Glomerular visceral epithelial cell (primary cell): ENCODE results near the gene GPATCH11.

Source experiments
- DNase-seq: peaks from one replicate; pipeline ENCODE4 v3.0.0-alpha.2; 2016; ENCODE audit errors: extremely low spot score

Gene GPATCH11

GRCh38 chr2:37109523-37109922 is 25.2 kb downstream of the GPATCH11 start:
- no peak for DNase-seq

- DNase-seq: no peak
These were observed 26.2 kb downstream of the GPATCH11 start for GRCh38 chr2:37110306-37111212.

GRCh38 chr2:37111958-37112357 is 27.6 kb downstream of the GPATCH11 start:
- no peak for DNase-seq

- DNase-seq: no peak
These were observed 33.2 kb downstream of the GPATCH11 start for GRCh38 chr2:37117566-37117965.

- no peak for DNase-seq
These were observed 34.8 kb downstream of the GPATCH11 start for GRCh38 chr2:37119157-37119556.

- DNase-seq: no peak
These were observed 41.1 kb downstream of the GPATCH11 start for GRCh38 chr2:37125416-37125815.

GRCh38 chr2:37132914-37133313 is 48.6 kb downstream of the GPATCH11 start:
- DNase-seq: no peak

- no peak for DNase-seq
These were observed 58.2 kb downstream of the GPATCH11 start for GRCh38 chr2:37142546-37142945.

- DNase-seq: no peak
These were observed 59.7 kb downstream of the GPATCH11 start for GRCh38 chr2:37143974-37144373.

GRCh38 chr2:37146062-37146461 is 61.7 kb downstream of the GPATCH11 start:
- no peak for DNase-seq

GRCh38 chr2:37148325-37148724 is 64.0 kb downstream of the GPATCH11 start:
- no peak for DNase-seq
